Liver (tissue), 9 donors: ENCODE measurements around the gene BPGM. TPM values are rescaled to one million over a fixed set of nuclear protein-coding genes. Genes with fewer than 3 reads are reported as not detected.

ENCODE experiments used
- DNase-seq: peaks from one replicate; pipeline ENCODE4 v3.0.0-alpha.2; 2017; ENCODE audit warnings: low spot score
- H3K27ac ChIP-seq, 2 donors: one replicate each; pipeline ENCODE4 v1.7.0; 2013; ENCODE audit warnings: inconsistent platforms in 2 of 2, low read length in 2 of 2, control low read depth in 1 of 2, low read depth in 1 of 2, mild to moderate bottlenecking in 1 of 2
- H3K27me3 ChIP-seq, 4 donors: one replicate each; pipeline versions ENCODE4 v1.6.1 to v1.7.0; 2013; ENCODE audit warnings: low read length in 3 of 4, inconsistent platforms in 1 of 4, mild to moderate bottlenecking in 1 of 4, moderate library complexity in 1 of 4; ENCODE audit not compliant: control insufficient read depth in 4 of 4, insufficient read depth in 4 of 4
- H3K36me3 ChIP-seq, 4 donors: one replicate each; pipeline versions ENCODE4 v1.6.1 to v1.7.0; 2013; ENCODE audit warnings: low read length in 3 of 4, mild to moderate bottlenecking in 3 of 4, low read depth in 1 of 4, moderate library complexity in 1 of 4; ENCODE audit not compliant: control insufficient read depth in 4 of 4, insufficient read depth in 3 of 4
- H3K4me1 ChIP-seq, 4 donors: one replicate each; pipeline versions ENCODE4 v1.6.1 to v1.7.0; 2013; ENCODE audit warnings: low read length in 3 of 4, mild to moderate bottlenecking in 3 of 4, moderate library complexity in 1 of 4; ENCODE audit not compliant: control insufficient read depth in 4 of 4, insufficient read depth in 4 of 4
- H3K4me3 ChIP-seq, 3 donors: one replicate each; pipeline versions ENCODE4 v1.6.1 to v1.7.0; 2013; ENCODE audit warnings: low read length in 3 of 3, control low read depth in 1 of 3, low read depth in 1 of 3, mild to moderate bottlenecking in 1 of 3
- H3K9ac ChIP-seq, 2 donors: one replicate each; pipeline ENCODE4 v1.7.0; 2013; ENCODE audit warnings: low read length in 2 of 2, mild to moderate bottlenecking in 2 of 2, moderate library complexity in 2 of 2, control low read depth in 1 of 2, low read depth in 1 of 2
- H3K9me3 ChIP-seq, 4 donors: one replicate each; pipeline versions ENCODE4 v1.6.1 to v1.7.0; 2013; ENCODE audit warnings: low read length in 3 of 4; ENCODE audit not compliant: control insufficient read depth in 4 of 4
- EGR1 ChIP-seq, 2 donors: IDR thresholded peaks; 2 replicates each; pipeline ENCODE4 v1.6.1; 2016 to 2018; ENCODE audit warnings: antibody characterized with exemption in 2 of 2, low read depth in 2 of 2
- FOXA1 ChIP-seq: IDR thresholded peaks from 2 replicates; pipeline ENCODE4 v1.6.1; 2016; ENCODE audit warnings: antibody characterized with exemption
- FOXA2 ChIP-seq: IDR thresholded peaks from 2 replicates; pipeline ENCODE4 v1.6.1; 2016; ENCODE audit warnings: antibody characterized with exemption
- HNF4A ChIP-seq, 2 donors: conservative IDR thresholded peaks; 2 replicates each; pipeline ENCODE4 v1.6.1; 2016; ENCODE audit warnings: antibody characterized with exemption in 2 of 2, mild to moderate bottlenecking in 2 of 2
- HNF4G ChIP-seq: IDR thresholded peaks from 2 replicates; pipeline ENCODE4 v1.6.1; 2016; ENCODE audit warnings: antibody characterized with exemption
- JUND ChIP-seq, 2 donors: IDR thresholded peaks; 2 replicates each; pipeline ENCODE4 v1.6.1; 2016; ENCODE audit warnings: antibody characterized with exemption in 2 of 2
- NR2F2 ChIP-seq: IDR thresholded peaks from 2 replicates; pipeline ENCODE4 v1.6.1; 2016; ENCODE audit warnings: antibody characterized with exemption
- RAD21 ChIP-seq, 2 donors: IDR thresholded peaks; 2 replicates each; pipeline ENCODE4 v1.6.1; 2016; ENCODE audit warnings: antibody characterized with exemption in 2 of 2, mild to moderate bottlenecking in 2 of 2
- RXRA ChIP-seq, 2 donors: IDR thresholded peaks; 2 replicates each; pipeline ENCODE4 v1.6.1; 2017 to 2018; ENCODE audit warnings: antibody characterized with exemption in 2 of 2, mild to moderate bottlenecking in 1 of 2
- SP1 ChIP-seq: IDR thresholded peaks from 2 replicates; pipeline ENCODE4 v1.6.1; 2018; ENCODE audit warnings: antibody characterized with exemption, mild to moderate bottlenecking
- TAF1 ChIP-seq: conservative IDR thresholded peaks from 2 replicates; pipeline ENCODE4 v1.6.1; 2016; ENCODE audit warnings: antibody characterized with exemption, mild to moderate bottlenecking
- YY1 ChIP-seq: IDR thresholded peaks from 2 replicates; pipeline ENCODE4 v1.6.1; 2016; ENCODE audit warnings: antibody characterized with exemption, mild to moderate bottlenecking
- WGBS: extraction: QIAGEN DNeasy Blood & Tissue Kit; methylation state at CpG from one replicate; pipeline ENCODE4 v1.1.7; 2013; 5-methylcytosine and 5-hydroxymethylcytosine counted together
- polyA plus RNA-seq, 2 donors: library from polyadenylated mRNA; stranded (reverse) in 1 of 2; unstranded in 1 of 2; fragments of 200-250 nt in 1 of 2; fragments of >200 nt in 1 of 2; fragmentation: Nextera tagmentation in 1 of 2; extraction: Ambion mirVana in 1 of 2; gene quantifications; one replicate each; pipeline versions ENCODE4 v1.2.1 to v1.2.3, GENCODE V29; 2013 to 2015
- total RNA-seq, 2 donors: library from RNA; depleted of rRNA; stranded (reverse); fragments of >200 nt; gene quantifications; one replicate each; pipeline ENCODE4 v1.2.3, GENCODE V29; 2014
- TF ChIP-seq, protein P1 (sequence below): IDR thresholded peaks from 2 replicates; pipeline ENCODE4 v1.6.1; 2016; ENCODE audit warnings: antibody characterized with exemption
- TF ChIP-seq, protein P2 (sequence below): IDR thresholded peaks from 2 replicates; pipeline ENCODE4 v1.6.1; 2016; ENCODE audit warnings: antibody characterized with exemption
- TF ChIP-seq, protein P3 (sequence below): IDR thresholded peaks from 2 replicates; pipeline ENCODE4 v1.6.1; 2016; ENCODE audit warnings: antibody characterized with exemption
- TF ChIP-seq, protein P4 (sequence below): fragments of 150-350 bp; IDR thresholded peaks from 2 replicates; pipeline ENCODE4 v1.5.1; 2017; ENCODE audit warnings: improper control_type of control experiment, low read depth, low read length; ENCODE audit not compliant: missing input control
- donor health status: healthy.
- donor health status: healthy.
- donor health status: healthy.
- donor health status: healthy.
- donor health status: healthy.

The BPGM gene
- total and polyA plus RNA-seq, 4 donors = 6.1 to 250 (median 7.6) TPM

DNA sequence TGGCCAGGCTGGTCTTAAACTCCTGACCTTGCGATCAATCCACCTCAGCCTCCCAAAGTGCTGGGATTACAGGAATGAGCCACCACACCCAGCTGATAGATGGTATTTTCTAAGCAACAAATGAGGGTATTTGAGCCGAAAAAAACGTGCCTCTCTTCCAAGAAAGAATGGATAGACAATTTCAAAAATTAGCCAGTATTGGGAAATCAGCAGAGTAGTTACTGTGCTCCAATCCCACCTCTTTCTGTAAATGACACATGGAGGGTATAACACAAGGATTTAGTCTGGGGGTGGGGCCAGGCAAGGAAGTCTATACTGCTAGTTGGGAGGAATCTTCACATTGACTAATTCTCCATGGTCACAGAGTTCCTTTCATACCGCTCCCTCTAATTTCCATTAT lies 9.2 kb upstream of the BPGM start:
- H3K36me3 ChIP-seq = no peaks in the 10 kb centered on the region
- no peak overlapping the region for H3K4me3 ChIP-seq
- H3K4me1 ChIP-seq = peaks cover 0 to 10% (median 4%) of the 10 kb centered on the region in 4 donors
- H3K9ac ChIP-seq = no peak overlapping the region
- H3K27ac ChIP-seq = no peak overlapping the region
- 68% methylated on average over 4 of the region's 4 CpGs for WGBS
- no peak for DNase-seq
- no peaks in the 10 kb centered on the region for H3K27me3 ChIP-seq
- H3K9me3 ChIP-seq = no peaks in the 10 kb centered on the region
- no peak for TF ChIP-seq FOXA1
- TF ChIP-seq HNF4G = no peak
- no peak for TF ChIP-seq FOXA2
- no peak for TF ChIP-seq RAD21 (IDR thresholded peaks at IDR 0.05)
- TF ChIP-seq SP1 = no peak
- TF ChIP-seq HNF4A (conservative IDR thresholded peaks at IDR 0.05) = no peak
- TF ChIP-seq JUND (IDR thresholded peaks at IDR 0.05) = no peak
- TF ChIP-seq, protein P1, sequence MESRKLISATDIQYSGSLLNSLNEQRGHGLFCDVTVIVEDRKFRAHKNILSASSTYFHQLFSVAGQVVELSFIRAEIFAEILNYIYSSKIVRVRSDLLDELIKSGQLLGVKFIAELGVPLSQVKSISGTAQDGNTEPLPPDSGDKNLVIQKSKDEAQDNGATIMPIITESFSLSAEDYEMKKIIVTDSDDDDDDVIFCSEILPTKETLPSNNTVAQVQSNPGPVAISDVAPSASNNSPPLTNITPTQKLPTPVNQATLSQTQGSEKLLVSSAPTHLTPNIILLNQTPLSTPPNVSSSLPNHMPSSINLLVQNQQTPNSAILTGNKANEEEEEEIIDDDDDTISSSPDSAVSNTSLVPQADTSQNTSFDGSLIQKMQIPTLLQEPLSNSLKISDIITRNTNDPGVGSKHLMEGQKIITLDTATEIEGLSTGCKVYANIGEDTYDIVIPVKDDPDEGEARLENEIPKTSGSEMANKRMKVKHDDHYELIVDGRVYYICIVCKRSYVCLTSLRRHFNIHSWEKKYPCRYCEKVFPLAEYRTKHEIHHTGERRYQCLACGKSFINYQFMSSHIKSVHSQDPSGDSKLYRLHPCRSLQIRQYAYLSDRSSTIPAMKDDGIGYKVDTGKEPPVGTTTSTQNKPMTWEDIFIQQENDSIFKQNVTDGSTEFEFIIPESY = no peak
- TF ChIP-seq, protein P2, sequence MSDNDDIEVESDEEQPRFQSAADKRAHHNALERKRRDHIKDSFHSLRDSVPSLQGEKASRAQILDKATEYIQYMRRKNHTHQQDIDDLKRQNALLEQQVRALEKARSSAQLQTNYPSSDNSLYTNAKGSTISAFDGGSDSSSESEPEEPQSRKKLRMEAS = no peak
- TF ChIP-seq, protein P3, sequence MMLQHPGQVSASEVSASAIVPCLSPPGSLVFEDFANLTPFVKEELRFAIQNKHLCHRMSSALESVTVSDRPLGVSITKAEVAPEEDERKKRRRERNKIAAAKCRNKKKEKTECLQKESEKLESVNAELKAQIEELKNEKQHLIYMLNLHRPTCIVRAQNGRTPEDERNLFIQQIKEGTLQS = no peak
- no peak for TF ChIP-seq EGR1 (IDR thresholded peaks at IDR 0.05; ENCODE audit: low read depth in 2 of 2)

DNA sequence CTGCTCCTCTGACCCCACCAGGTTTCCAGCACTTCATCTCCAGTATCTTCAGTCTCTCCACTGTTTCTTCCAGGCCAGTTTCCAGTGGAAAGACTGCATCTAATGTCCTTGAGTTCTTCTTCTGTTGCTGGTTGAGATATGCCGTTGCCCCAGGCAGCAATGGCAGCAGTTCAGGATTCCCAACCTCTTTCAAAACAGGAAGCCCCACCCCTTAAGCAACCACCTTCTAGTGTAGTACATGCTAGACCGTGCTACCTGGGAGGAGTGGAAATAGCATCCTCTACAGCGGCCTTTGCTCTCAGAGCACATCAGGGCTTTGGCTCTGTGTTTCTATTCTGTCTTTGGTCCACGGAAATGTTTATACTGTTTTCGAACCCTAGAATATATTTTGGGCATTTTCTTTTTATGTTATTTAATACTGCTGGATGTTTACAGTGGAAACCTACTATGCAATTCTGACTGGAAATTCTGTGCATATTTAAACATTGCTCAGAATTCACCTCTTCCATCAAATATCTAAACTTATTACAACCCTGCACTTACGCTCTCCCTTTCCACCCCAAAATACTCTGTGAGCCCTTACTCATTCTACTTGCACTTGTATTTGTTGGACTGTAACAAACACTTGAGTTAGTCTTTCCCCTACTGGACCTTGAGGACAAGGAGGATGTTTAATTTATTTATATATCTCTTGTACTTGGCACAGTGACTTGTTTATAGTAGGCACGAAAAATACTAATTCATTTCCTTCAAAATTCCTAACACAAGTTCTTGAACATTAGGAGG lies 8.5 kb upstream of the BPGM start:
- H3K4me3 ChIP-seq = no peak overlapping the region
- H3K9me3 ChIP-seq = no peaks in the 10 kb centered on the region
- peaks cover 0 to 10% (median 4%) of the 10 kb centered on the region in 4 donors for H3K4me1 ChIP-seq
- H3K36me3 ChIP-seq = no peaks in the 10 kb centered on the region
- no peak overlapping the region for H3K9ac ChIP-seq
- H3K27ac ChIP-seq = no peak overlapping the region
- DNase-seq = no peak
- TF ChIP-seq, protein P4, sequence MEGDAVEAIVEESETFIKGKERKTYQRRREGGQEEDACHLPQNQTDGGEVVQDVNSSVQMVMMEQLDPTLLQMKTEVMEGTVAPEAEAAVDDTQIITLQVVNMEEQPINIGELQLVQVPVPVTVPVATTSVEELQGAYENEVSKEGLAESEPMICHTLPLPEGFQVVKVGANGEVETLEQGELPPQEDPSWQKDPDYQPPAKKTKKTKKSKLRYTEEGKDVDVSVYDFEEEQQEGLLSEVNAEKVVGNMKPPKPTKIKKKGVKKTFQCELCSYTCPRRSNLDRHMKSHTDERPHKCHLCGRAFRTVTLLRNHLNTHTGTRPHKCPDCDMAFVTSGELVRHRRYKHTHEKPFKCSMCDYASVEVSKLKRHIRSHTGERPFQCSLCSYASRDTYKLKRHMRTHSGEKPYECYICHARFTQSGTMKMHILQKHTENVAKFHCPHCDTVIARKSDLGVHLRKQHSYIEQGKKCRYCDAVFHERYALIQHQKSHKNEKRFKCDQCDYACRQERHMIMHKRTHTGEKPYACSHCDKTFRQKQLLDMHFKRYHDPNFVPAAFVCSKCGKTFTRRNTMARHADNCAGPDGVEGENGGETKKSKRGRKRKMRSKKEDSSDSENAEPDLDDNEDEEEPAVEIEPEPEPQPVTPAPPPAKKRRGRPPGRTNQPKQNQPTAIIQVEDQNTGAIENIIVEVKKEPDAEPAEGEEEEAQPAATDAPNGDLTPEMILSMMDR = no peak
- TF ChIP-seq YY1 (no peak), RXRA (IDR thresholded peaks at IDR 0.05) (no peak), JUND (IDR thresholded peaks at IDR 0.05) (no peak), FOXA2 (no peak), EGR1 (IDR thresholded peaks at IDR 0.05; ENCODE audit: low read depth in 2 of 2) (no peak), TAF1 (no peak), HNF4G (no peak), NR2F2 (no peak), RAD21 (IDR thresholded peaks at IDR 0.05) (no peak), FOXA1 (no peak)
- TF ChIP-seq, protein P2 = no peak
- TF ChIP-seq, protein P1 = no peak
- 66% methylated on average over 7 of the region's 7 CpGs for WGBS
- H3K27me3 ChIP-seq = no peaks in the 10 kb centered on the region
